ENCODE results near the gene C12orf50.

- TF ChIP-seq CTCF (IDR thresholded peaks at IDR 0.05), result no peak
- no peak for TF ChIP-seq EP300 (IDR thresholded peaks at IDR 0.05)
- TF ChIP-seq POLR2AphosphoS5 (IDR thresholded peaks at IDR 0.05), result no peak
Observed at GRCh38 chr12:87943762-87944161, 85.4 kb downstream of the C12orf50 start.

Data from esophagus muscularis mucosa (tissue), 4 donors.